B cell (primary cell): ENCODE measurements around the gene CRY2.

Experiments used
- EZH2 ChIP-seq: IDR thresholded peaks from 2 replicates; pipeline ENCODE4 v1.6.1; 2012; ENCODE audit warnings: borderline replicate concordance, low read depth, mild to moderate bottlenecking, moderate library complexity, low read length; ENCODE audit not compliant: insufficient read depth, poor library complexity, severe bottlenecking
- TF ChIP-seq, protein P1 (sequence below): fragments of 200-600 bp; IDR thresholded peaks from one replicate; pipeline ENCODE4 v1.8.0; 2022; ENCODE audit warnings: antibody characterized with exemption, mild to moderate bottlenecking

DNA sequence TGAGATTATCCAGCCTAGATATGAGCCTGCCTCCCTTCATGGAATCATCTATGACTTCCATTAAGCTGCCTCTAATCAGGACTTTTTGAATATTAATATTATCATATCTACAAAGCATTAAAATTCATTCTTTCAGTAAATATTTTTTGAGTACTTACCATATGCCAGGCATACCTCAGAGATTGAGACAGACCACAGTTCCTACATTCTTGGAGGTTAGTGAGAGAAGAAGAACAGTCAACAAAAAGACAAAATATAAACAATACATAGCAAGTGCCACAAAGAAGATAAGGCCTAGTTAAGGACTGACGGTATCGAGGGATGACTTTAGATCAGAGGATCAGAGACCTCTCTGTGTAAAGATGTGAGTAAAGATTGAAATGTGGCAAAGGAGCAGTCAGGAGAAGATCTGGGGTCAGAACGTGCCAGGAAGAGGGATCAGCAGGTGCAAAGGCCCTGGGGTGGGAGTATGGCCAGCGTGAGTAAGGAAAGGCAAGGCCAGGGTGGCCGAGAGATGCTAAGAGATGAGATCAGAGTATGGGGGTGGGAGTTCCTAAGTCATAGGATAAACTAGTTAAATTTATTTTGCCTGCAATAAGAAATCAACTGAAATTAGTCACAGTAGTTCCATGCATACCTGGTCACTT is 26.9 kb upstream of the CRY2 start:
- TF ChIP-seq, protein P1, sequence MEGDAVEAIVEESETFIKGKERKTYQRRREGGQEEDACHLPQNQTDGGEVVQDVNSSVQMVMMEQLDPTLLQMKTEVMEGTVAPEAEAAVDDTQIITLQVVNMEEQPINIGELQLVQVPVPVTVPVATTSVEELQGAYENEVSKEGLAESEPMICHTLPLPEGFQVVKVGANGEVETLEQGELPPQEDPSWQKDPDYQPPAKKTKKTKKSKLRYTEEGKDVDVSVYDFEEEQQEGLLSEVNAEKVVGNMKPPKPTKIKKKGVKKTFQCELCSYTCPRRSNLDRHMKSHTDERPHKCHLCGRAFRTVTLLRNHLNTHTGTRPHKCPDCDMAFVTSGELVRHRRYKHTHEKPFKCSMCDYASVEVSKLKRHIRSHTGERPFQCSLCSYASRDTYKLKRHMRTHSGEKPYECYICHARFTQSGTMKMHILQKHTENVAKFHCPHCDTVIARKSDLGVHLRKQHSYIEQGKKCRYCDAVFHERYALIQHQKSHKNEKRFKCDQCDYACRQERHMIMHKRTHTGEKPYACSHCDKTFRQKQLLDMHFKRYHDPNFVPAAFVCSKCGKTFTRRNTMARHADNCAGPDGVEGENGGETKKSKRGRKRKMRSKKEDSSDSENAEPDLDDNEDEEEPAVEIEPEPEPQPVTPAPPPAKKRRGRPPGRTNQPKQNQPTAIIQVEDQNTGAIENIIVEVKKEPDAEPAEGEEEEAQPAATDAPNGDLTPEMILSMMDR: no peak
- no peak for TF ChIP-seq EZH2
